ENCODE results near the gene SLC35E2B. TPM values are rescaled to one million over a fixed set of nuclear protein-coding genes. Genes with fewer than 3 reads are reported as not detected.
"Not testable (repeated sequence)": the region's sequence is repeated elsewhere in the genome, so short reads cannot be mapped to it uniquely, and the experiment has no call there.

The SLC35E2B gene
- total RNA-seq, 1 experiment from 2014 or later, result 26.4 TPM

GRCh38 chr1:1678581-1679380 lies 13.8 kb downstream of the SLC35E2B start:
- no peak for TF ChIP-seq CTCF (IDR thresholded peaks at IDR 0.05; ENCODE audit: insufficient read depth in 1 of 2, low read depth in 1 of 2, low read length in 1 of 2, severe bottlenecking in 1 of 2, unreplicated experiment in 1 of 2)
- H3K4me1 ChIP-seq, result no peaks in the 10 kb centered on the region
- no peak overlapping the region for H3K4me3 Mint-ChIP-seq (ENCODE audit: unreplicated experiment)
- no peaks in the 10 kb centered on the region for H3K4me1 Mint-ChIP-seq (ENCODE audit: low read depth, unreplicated experiment)
- ChIA-PET CTCF (no interaction called here), POLR2A (no interaction called here)
- no peaks in the 10 kb centered on the region for H3K27me3 Mint-ChIP-seq (ENCODE audit: insufficient read depth, unreplicated experiment)
- peaks cover 14% of the 10 kb centered on the region for H3K36me3 Mint-ChIP-seq (ENCODE audit: insufficient read depth, unreplicated experiment)
- H3K27ac Mint-ChIP-seq (ENCODE audit: unreplicated experiment), result no peak overlapping the region
- no TSS peak for BruUV-seq (replicated peaks)
- H3K4me3 ChIP-seq (ENCODE audit: low read depth, low read length), result no peak overlapping the region
- intact Hi-C loops (cut with micrococcal nuclease; ENCODE audit: unreplicated experiment), result no loop called here
- no peaks in the 10 kb centered on the region for H3K9me3 ChIP-seq
- H3K9me3 Mint-ChIP-seq (ENCODE audit: unreplicated experiment), result no peaks in the 10 kb centered on the region
- H3K27me3 ChIP-seq (replicated peaks; ENCODE audit: control insufficient read depth, insufficient read depth, low read length), result no peaks in the 10 kb centered on the region
- no peaks in the 10 kb centered on the region for H3K36me3 ChIP-seq (ENCODE audit: control insufficient read depth, insufficient read depth, low read length)
- DNase-seq, result no peak

GRCh38 chr1:1677718-1678580 lies 14.6 kb downstream of the SLC35E2B start:
- Mint-ChIP-seq H3K4me3 (ENCODE audit: unreplicated experiment) (no peak overlapping the region), H3K9me3 (ENCODE audit: unreplicated experiment) (no peaks in the 10 kb centered on the region), H3K27ac (ENCODE audit: unreplicated experiment) (no peak overlapping the region), H3K36me3 (ENCODE audit: insufficient read depth, unreplicated experiment) (peaks cover 14% of the 10 kb centered on the region), H3K4me1 (ENCODE audit: low read depth, unreplicated experiment) (no peaks in the 10 kb centered on the region), H3K27me3 (ENCODE audit: insufficient read depth, unreplicated experiment) (no peaks in the 10 kb centered on the region)
- no peaks in the 10 kb centered on the region for H3K27me3 ChIP-seq (replicated peaks; ENCODE audit: control insufficient read depth, insufficient read depth, low read length)
- CTCF ChIA-PET, result no interaction called here
- no peaks in the 10 kb centered on the region for H3K36me3 ChIP-seq (ENCODE audit: control insufficient read depth, insufficient read depth, low read length)
- no peak overlapping the region for H3K4me3 ChIP-seq (ENCODE audit: low read depth, low read length)
- no peaks in the 10 kb centered on the region for H3K9me3 ChIP-seq
- POLR2A ChIA-PET, result no interaction called here
- no peaks in the 10 kb centered on the region for H3K4me1 ChIP-seq
- no peak for DNase-seq
- no TSS peak for BruUV-seq (replicated peaks)
- intact Hi-C loops (cut with micrococcal nuclease; ENCODE audit: unreplicated experiment), result no loop called here
- no peak for TF ChIP-seq CTCF (IDR thresholded peaks at IDR 0.05; ENCODE audit: insufficient read depth in 1 of 2, low read depth in 1 of 2, low read length in 1 of 2, severe bottlenecking in 1 of 2, unreplicated experiment in 1 of 2)

GRCh38 chr1:1676087-1676486 lies 16.5 kb downstream of the SLC35E2B start:
- H3K27ac Mint-ChIP-seq (ENCODE audit: unreplicated experiment); DNase-seq; H3K27me3 Mint-ChIP-seq (ENCODE audit: insufficient read depth, unreplicated experiment); H3K27me3 ChIP-seq (replicated peaks; ENCODE audit: control insufficient read depth, insufficient read depth, low read length); CTCF ChIA-PET; H3K9me3 ChIP-seq; POLR2A ChIA-PET; H3K36me3 ChIP-seq (ENCODE audit: control insufficient read depth, insufficient read depth, low read length); H3K4me3 ChIP-seq (ENCODE audit: low read depth, low read length); H3K9me3 Mint-ChIP-seq (ENCODE audit: unreplicated experiment); BruUV-seq (replicated peaks); H3K4me3 Mint-ChIP-seq (ENCODE audit: unreplicated experiment); H3K4me1 ChIP-seq; H3K4me1 Mint-ChIP-seq (ENCODE audit: low read depth, unreplicated experiment); intact Hi-C loops (cut with micrococcal nuclease; ENCODE audit: unreplicated experiment): not testable (repeated sequence)
- H3K36me3 Mint-ChIP-seq (ENCODE audit: insufficient read depth, unreplicated experiment), result peaks cover 18% of the 10 kb centered on the region

- H3K9me3 Mint-ChIP-seq (ENCODE audit: unreplicated experiment); CTCF ChIA-PET; H3K27ac Mint-ChIP-seq (ENCODE audit: unreplicated experiment); DNase-seq; H3K36me3 ChIP-seq (ENCODE audit: control insufficient read depth, insufficient read depth, low read length); H3K27me3 Mint-ChIP-seq (ENCODE audit: insufficient read depth, unreplicated experiment); H3K4me3 Mint-ChIP-seq (ENCODE audit: unreplicated experiment); H3K4me3 ChIP-seq (ENCODE audit: low read depth, low read length); H3K4me1 ChIP-seq; intact Hi-C loops (cut with micrococcal nuclease; ENCODE audit: unreplicated experiment); BruUV-seq (replicated peaks); POLR2A ChIA-PET; H3K27me3 ChIP-seq (replicated peaks; ENCODE audit: control insufficient read depth, insufficient read depth, low read length); H3K9me3 ChIP-seq; H3K4me1 Mint-ChIP-seq (ENCODE audit: low read depth, unreplicated experiment): not testable (repeated sequence)
- peaks cover 24% of the 10 kb centered on the region for H3K36me3 Mint-ChIP-seq (ENCODE audit: insufficient read depth, unreplicated experiment)
Measured at GRCh38 chr1:1675218-1675617, 17.4 kb downstream of the SLC35E2B start.

GRCh38 chr1:1674806-1675205 lies 17.8 kb downstream of the SLC35E2B start:
- POLR2A ChIA-PET; H3K27me3 ChIP-seq (replicated peaks; ENCODE audit: control insufficient read depth, insufficient read depth, low read length); CTCF ChIA-PET; H3K4me1 Mint-ChIP-seq (ENCODE audit: low read depth, unreplicated experiment); H3K36me3 ChIP-seq (ENCODE audit: control insufficient read depth, insufficient read depth, low read length); H3K4me3 Mint-ChIP-seq (ENCODE audit: unreplicated experiment); H3K4me1 ChIP-seq; H3K27me3 Mint-ChIP-seq (ENCODE audit: insufficient read depth, unreplicated experiment); H3K9me3 Mint-ChIP-seq (ENCODE audit: unreplicated experiment); DNase-seq; BruUV-seq (replicated peaks); intact Hi-C loops (cut with micrococcal nuclease; ENCODE audit: unreplicated experiment); H3K9me3 ChIP-seq; H3K4me3 ChIP-seq (ENCODE audit: low read depth, low read length); H3K27ac Mint-ChIP-seq (ENCODE audit: unreplicated experiment): not testable (repeated sequence)
- H3K36me3 Mint-ChIP-seq (ENCODE audit: insufficient read depth, unreplicated experiment), result peaks cover 24% of the 10 kb centered on the region
